ENCODE data around the gene GBE1. TPM values are rescaled to one million over a fixed set of nuclear protein-coding genes. Genes with fewer than 3 reads are reported as not detected.

Gene GBE1
- total and polyA plus RNA-seq, 9 of the 15 experiments (the other 6 are each of a cell fraction or from before 2014, with no cell fraction given) = 7.9 to 25.6 (median 13.1) TPM

DNA sequence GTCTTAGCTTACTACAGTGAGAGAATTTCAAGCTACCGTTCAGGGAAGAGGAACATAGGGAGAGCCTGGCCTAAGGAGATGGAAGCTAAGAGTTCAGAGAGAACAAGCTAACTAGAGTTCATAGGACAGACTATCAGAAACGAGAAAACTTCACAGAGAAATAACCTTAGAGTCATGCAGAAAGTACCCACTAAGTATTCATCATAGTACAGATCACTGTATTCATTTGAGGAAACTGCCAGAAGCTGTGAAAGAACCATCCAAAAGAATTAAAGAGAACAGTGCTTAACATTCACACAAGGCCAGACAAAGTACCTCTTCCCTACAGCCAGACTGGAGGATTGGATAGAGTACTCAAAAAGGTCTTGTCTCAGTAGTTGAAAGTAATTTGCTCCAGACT, 15.2 kb upstream of the GBE1 start:
- TF ChIP-seq ZNF175 (CRISPR knock-in tag; IDR thresholded peaks at IDR 0.05; ENCODE audit: low read depth) (no peak), BRCA1 (IDR thresholded peaks at IDR 0.05) (no peak), BRCA1 (CRISPR knock-in tag; IDR thresholded peaks at IDR 0.05) (no peak), ARNT (IDR thresholded peaks at IDR 0.05) (no peak), ZNF507 (tag; conservative IDR thresholded peaks at IDR 0.05) (no peak), NR2C1 (IDR thresholded peaks at IDR 0.05) (no peak), NR2C1 (tag; IDR thresholded peaks at IDR 0.05) (no peak), COPS2 (conservative IDR thresholded peaks at IDR 0.05) (no peak), KAT8 (IDR thresholded peaks at IDR 0.05; ENCODE audit: low read depth) (no peak), FOXA1 (IDR thresholded peaks at IDR 0.05; ENCODE audit: borderline replicate concordance) (no peak), NR2F6 (CRISPR knock-in tag; IDR thresholded peaks at IDR 0.05) (no peak), ZNF354B (CRISPR knock-in tag; IDR thresholded peaks at IDR 0.05) (no peak), PTRF (tag; IDR thresholded peaks at IDR 0.05) (no peak), MAZ (CRISPR knock-in tag; conservative IDR thresholded peaks at IDR 0.05 in 1 of 2, IDR thresholded peaks at IDR 0.05 in 1 of 2) (no peak)
- TF ChIP-seq, protein P1, sequence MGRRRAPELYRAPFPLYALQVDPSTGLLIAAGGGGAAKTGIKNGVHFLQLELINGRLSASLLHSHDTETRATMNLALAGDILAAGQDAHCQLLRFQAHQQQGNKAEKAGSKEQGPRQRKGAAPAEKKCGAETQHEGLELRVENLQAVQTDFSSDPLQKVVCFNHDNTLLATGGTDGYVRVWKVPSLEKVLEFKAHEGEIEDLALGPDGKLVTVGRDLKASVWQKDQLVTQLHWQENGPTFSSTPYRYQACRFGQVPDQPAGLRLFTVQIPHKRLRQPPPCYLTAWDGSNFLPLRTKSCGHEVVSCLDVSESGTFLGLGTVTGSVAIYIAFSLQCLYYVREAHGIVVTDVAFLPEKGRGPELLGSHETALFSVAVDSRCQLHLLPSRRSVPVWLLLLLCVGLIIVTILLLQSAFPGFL (CRISPR knock-in tag; IDR thresholded peaks at IDR 0.05) = no peak
- TF ChIP-seq, protein P2, sequence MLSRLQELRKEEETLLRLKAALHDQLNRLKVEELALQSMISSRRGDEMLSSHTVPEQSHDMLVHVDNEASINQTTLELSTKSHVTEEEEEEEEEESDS (CRISPR knock-in tag; IDR thresholded peaks at IDR 0.05) = no peak
- intact Hi-C loops (cut with micrococcal nuclease) = no loop called here
- POLR2A ChIA-PET = no interaction called here
- no peaks in the 10 kb centered on the region for H3K27me3 ChIP-seq (ENCODE audit: control insufficient read depth in 2 of 2, insufficient read depth in 2 of 2, low read length in 2 of 2)
- ATAC-seq (no peak), DNase-seq (ENCODE audit: extremely low read depth in 1 of 4, low spot score in 3 of 4) (no peak), FAIRE-seq (no peak)
- H3K4me1 ChIP-seq (replicated peaks in 1 of 2; ENCODE audit: control insufficient read depth in 2 of 2, insufficient read depth in 2 of 2, low read length in 2 of 2) = no peaks in the 10 kb centered on the region; a peak in 1 of 5 replicates
- no peak overlapping the region for H3K27ac ChIP-seq (ENCODE audit: extremely low read depth, low read depth, low read length)
- H3K79me2 ChIP-seq (ENCODE audit: control insufficient read depth, insufficient read depth, low read length) = no peaks in the 10 kb centered on the region
- no peaks in the 10 kb centered on the region for H4K20me1 ChIP-seq (replicated peaks; ENCODE audit: control insufficient read depth, insufficient read depth, low read length)
- no peak overlapping the region for H3K9ac ChIP-seq (ENCODE audit: insufficient read depth in 1 of 2, low read depth in 2 of 2, low read length in 2 of 2)
- in situ Hi-C loops (cut with MboI) = no loop called here
- H3K4me3 ChIP-seq = no peak overlapping the region
- no peaks in the 10 kb centered on the region for H3K9me1 ChIP-seq (ENCODE audit: control insufficient read depth, insufficient read depth, low read length)
- WGBS (ENCODE audit: insufficient coverage, low coverage, missing lambda C conversion rate) = 15% methylated on average over 2 of the region's 2 CpGs
- H3K9me3 ChIP-seq (replicated peaks; ENCODE audit: control insufficient read depth, insufficient read depth, low read depth, low read length) = no peaks in the 10 kb centered on the region
- BruUV-seq (replicated peaks) = no TSS peak
- CTCF ChIA-PET (ENCODE audit: low intra/inter-chr PET ratio) = no interaction called here
- H3K36me3 ChIP-seq (ENCODE audit: control insufficient read depth, insufficient read depth, low read length) = no peaks in the 10 kb centered on the region
- H2AFZ ChIP-seq (ENCODE audit: low read depth, low read length) = no peak overlapping the region
- no peak overlapping the region for H3K4me2 ChIP-seq (ENCODE audit: insufficient read depth, low read length)
